CD4-positive, alpha-beta T cell treated with Interleukin-15 for 1 hour (primary cell): ENCODE measurements around the gene THSD7B.

Experiments used
- DNase-seq: peaks from one replicate; pipeline ENCODE4 v3.0.0-alpha.2; 2020

Gene THSD7B

DNA sequence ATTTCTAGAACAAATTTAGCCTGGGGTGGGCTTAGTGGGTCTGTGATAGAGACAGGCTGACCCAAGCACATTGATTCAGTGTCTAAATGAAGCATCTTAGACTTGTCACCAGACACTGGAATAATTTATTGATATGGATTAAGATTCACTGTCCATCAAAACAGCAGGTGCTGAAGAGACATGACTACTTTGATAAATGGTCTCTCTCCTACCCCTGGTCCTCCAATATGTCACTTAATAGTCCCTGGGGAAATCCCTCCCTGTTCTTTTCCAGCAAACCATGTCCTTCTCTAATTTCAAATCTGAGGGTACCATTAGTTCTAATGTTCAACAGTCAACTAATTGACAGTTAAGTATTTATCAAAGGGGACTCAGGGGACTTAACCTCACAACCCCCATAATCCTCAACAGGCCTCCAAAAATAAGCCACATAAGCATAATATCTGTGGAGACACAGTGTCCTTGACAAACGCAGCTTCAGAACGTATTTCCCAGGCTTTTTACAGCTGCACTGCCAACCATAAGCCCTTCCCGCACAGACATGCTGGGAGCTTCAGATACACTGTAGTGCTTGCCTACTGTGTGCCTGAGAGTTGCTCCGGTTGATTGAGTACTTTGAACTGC, 391.0 kb downstream of the THSD7B start:
- no peak for DNase-seq

DNA sequence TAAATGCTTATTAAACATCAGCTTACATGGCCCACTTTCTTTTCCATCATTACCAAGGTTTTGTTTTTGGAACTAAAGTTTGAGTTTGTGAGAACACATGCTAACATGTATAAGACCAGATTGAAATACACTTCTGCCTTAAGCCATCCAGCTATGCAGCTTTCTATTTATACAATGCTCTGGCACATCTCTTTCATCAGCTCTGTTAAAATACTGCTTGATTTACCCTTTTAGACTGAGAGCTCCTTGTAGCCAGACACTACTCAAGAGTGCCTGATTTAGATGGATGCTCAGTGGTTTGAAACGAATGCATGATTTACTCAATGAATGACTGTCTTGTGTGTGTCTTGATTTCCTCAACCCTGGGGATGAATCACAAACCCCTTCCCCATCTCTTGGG, 392.5 kb downstream of the THSD7B start:
- DNase-seq, result no peak

- DNase-seq, result no peak
These were observed 395.9 kb downstream of the THSD7B start for GRCh38 chr2:137161250-137161649.

DNA sequence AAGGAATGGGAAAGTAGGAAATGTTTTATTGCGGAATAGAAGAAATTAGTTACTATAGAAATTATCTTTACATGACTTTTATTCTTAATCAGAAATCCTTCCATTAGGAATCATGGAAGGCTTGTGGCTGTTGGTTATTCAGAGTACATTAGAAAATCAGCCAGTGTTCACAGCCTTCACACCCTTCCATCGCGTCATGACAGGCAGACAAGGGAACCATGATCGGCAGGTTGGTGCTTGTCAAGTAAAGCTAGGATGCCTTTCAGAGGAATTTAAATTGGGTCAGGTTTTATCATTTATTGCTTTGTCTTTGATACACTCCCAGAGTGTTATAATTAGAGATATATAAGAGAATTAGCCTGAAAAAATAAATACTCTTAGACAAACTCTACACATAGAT, 400.6 kb downstream of the THSD7B start:
- DNase-seq, result no peak

GRCh38 chr2:137167651-137168050, 402.3 kb downstream of the THSD7B start:
- no peak for DNase-seq

DNA sequence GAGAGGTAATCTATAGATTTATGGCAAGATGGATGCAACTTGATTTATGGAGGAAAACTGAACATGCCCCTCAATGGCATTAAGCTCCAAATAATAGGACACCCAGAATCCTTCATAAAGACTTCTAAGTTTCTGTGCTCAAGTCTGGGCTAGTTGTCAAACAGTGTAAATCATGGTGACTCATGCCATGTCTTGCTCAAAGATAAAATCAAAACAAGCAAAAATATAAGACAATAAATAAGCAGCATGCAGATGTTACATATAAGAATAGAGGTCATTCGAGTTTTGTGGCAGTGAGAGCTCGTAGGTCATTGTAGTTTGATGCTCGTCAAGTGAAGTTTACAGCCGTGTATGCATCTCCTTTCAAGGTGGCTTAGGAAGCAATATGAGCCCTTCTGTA, 403.2 kb downstream of the THSD7B start:
- no peak for DNase-seq

DNA sequence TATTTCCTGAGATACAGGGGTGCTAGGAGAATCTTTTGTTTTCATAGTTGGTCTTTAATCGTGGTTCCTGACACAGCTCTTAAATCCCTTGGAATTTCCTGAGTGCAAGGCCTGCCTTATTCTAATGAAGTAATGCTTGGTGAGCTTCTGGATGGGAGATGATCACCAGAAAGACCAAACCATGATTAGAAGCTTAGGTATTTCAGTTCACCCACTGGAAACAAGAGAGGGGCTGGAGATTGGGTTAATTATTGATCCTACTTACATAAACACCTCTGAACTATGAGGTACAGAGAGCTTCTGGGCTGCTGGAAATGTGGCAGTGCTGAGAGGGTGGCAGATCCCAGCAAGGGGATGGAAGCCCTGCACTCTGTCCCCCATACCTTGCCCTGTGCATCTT, 406.8 kb downstream of the THSD7B start:
- DNase-seq, result no peak

DNA sequence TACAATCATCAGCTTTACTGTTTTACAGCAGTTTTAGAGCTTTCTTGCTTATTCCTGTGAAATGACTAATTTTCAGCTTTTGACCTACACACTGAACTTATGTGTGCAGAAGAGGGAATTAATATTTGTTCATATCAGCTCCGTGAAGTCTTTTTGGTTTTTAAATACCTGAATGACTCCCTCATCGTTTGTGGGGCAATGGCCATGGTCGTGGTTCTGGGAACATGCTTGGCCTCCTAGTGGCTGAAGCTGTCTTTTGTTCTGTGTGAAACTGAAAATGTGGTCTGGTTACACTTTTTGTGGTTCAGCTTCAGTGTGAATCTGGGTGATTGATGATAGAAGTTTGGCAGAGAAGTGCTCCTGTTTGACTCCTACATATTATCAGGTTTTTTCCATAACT, 408.1 kb downstream of the THSD7B start:
- no peak for DNase-seq

DNA sequence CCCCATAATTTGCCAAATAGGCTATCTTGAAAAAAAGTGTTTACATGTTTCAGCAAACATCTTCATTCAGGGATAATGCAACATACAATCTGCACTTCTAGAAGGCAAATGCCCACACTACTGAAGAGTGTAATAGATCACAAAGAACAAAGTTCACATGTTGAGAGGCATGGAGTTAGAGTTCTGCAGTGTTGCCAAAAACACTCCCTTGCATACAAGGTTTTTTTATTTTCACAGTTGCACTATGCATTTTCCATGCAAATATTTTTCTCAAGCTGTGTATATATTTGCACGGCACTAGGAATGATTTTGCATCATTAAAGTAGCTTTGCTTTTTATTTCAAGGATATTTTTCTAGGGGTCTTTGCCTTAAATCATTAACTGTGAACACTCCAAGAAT, 409.9 kb downstream of the THSD7B start:
- no peak for DNase-seq

DNA sequence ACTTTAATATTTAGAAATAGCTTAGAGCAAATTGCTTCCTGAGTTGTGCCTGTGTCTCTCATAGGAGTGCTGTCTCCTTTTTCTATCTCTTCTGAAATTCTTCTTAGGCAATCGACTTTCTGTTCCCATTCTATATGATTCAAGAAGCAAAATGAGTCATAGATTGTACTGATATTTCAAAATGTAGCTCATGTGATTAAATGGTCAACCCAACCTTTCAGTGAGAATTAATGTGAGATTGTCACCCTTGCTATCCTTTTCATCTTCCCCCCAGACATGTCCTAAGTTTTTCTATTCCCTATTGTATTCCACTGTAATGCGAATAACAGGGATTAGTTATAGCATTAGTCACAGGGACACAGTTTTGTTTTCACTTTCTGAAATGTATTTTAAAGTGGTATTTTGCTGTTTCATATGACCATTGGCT, 413.6 kb downstream of the THSD7B start:
- DNase-seq, result no peak

GRCh38 chr2:137179542-137179941, 414.2 kb downstream of the THSD7B start:
- DNase-seq, result no peak

GRCh38 chr2:137180012-137180411, 414.7 kb downstream of the THSD7B start:
- DNase-seq, result no peak

- DNase-seq, result no peak
These were observed 416.0 kb downstream of the THSD7B start for GRCh38 chr2:137181370-137181769.

DNA sequence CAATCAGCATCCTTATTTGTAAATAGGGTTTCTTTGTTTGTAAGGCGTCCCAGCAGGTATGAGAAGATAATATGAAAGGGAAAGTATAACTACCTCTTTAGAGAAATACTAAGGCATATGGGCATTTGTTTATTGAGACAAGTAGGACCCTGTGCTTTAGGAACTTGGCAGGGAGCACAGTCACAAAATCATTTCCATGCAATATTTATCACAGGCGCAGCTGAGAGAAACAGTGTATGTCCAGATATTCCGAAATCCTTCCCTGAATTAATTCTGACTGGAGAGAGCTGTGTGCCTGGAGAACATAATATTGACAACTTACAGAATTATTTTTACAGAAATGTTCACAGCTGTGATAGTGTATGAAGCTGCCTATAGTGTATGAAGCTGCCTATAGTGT, 416.7 kb downstream of the THSD7B start:
- DNase-seq, result no peak

DNA sequence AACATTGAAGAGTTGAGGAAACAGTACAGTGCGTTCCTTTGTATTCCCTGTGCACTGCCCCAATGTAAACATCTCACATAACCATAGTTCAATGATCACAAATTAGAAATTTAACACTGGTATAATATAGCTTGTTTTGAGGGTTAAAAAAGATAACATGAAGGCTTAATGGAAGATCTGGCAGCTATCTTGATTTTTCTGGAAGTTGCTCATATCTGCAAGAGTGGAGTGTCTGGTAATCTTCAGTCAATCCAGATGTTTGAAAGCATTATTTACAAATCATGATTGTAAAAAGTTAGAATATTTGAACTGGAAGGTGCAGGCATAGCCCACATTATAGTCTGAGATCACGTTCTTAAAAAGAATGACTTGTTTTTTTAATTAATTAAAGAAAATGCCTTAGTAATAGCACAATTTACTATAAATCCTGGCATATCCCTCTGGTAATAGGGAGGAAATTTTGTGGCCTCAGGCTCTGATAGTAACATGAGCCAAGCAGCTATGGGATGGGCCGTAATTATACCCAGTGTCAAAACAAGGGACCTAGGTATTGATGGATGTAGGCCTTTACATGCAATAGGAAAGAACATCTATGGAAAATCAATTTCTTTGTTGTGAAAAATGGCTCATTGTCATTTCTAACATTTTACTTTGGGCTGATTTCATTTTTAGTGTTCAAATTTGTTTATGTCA, 418.0 kb downstream of the THSD7B start:
- DNase-seq, result no peak

- DNase-seq, result no peak
These were observed 420.2 kb downstream of the THSD7B start for GRCh38 chr2:137185378-137186078.

DNA sequence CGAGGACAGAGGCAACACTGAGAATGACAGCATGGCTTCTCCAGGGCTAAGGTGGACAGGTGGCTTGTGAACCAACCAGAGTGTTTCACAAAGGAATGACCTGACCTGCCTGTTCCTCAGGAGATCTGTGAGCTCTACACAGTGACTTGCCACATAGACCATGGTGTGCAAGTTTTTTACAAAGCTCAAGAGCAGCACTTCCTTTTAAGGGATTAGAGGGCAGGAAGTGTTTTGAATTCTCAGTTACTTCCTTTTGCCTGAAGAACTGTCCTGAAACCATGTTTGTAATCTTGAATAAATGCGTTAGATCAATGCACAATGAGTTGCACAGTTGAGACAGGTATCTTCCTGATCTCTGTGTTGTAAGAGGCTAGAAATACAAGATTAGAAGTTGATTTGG, 421.9 kb downstream of the THSD7B start:
- DNase-seq, result no peak

DNA sequence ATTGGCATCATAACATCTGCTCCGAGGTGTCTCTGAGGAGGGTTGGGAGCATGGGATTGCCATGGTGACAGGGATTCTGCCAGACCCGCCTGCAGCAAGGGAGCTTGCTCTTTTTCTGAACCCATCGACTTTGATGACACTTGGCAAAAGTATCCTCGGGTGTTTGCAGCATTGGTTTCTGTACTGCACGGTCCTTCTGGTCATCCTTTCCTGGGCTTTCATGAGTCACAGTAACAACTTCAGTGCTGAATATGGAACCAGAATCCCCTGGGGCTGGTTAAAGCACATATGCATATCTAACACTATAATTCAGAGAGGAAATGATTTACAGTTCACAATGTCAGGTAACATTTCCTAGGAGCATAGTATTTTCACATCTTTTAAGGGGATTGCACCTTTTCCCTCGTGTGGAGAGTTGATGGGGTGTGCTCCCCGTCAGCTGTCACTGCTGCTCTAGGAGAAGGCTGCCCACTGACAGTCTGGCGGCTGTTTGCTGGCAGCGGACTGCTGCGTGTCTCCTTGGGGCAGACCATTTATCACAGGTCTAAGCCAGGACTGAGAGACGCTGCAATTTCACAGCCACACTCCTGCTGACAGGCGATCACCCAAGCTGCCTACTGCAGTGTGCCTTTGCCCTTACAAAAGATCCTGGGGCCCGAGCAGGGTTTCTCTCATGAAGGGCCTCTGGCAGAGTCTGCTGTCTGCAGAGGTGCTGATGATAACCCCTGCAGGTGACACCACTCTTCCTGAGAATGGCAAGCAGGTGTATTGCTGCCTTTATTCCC, 425.3 kb downstream of the THSD7B start:
- DNase-seq, result no peak

- no peak for DNase-seq
These were observed 427.3 kb downstream of the THSD7B start for GRCh38 chr2:137192366-137193310.

DNA sequence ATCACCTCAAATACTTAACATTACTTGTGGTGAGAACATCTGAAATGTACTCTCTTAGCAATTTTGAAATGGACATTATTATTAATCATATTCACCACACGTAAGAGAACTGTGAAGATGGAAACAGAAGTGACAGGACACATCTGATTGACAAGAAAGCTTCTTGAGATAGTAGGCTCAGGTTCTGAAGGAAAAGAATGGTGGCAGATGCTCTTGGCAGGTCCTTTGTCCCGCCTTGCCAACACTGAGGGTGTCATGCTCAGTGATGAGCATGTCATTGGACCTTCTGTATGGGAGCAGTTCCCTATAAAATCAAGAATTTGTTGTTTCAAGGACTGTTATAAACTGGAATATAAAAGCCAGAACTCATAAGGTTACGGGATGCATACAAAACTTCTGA, 428.1 kb downstream of the THSD7B start:
- DNase-seq, result no peak

DNA sequence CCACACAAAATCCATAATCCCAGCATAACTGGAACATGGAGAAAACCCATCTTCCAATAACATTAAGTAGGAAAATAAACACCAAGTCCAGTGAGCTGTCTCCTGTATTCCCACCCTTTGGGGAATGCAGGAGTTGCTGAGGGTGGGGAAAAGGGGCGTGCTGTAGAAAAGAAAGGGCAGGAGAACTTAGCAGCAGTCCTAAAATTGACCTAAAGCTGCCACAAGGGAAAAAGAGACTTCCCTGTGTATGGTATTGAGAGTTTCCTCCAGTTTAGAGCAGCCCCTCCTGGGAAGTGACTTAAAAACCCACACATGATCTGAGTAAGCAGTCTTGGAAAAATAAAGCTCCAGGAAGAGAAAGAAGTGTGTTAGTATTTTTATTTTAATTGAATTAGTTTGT, 428.8 kb downstream of the THSD7B start:
- DNase-seq, result no peak

DNA sequence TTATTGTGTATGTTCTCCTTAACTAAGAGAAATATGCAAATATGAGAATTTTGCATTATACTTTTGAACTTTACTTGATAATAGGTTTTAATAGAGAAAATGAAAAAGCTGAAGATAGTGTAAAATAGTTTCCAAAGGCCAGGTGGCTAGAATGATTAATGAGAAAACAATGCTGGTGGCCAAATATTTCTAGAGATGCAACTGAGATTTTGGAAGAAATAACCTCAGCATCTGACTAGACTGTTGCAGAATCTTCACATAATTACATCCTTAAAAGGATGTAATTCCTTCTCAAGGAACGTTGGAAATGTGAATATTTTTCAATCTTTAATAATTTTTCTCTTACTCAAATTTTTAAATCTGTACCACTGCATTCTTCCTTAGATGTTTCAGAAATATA, 434.4 kb downstream of the THSD7B start:
- DNase-seq, result no peak
